Femur (tissue), 1 donor: ENCODE measurements around the gene TMEM63A.
"Not testable (repeated sequence)": the region's sequence is repeated elsewhere in the genome, so short reads cannot be mapped to it uniquely, and the experiment has no call there.

Experiments
- DNase-seq: peaks from one replicate; pipeline ENCODE4 v3.0.0-alpha.2; 2017

The TMEM63A gene

DNA sequence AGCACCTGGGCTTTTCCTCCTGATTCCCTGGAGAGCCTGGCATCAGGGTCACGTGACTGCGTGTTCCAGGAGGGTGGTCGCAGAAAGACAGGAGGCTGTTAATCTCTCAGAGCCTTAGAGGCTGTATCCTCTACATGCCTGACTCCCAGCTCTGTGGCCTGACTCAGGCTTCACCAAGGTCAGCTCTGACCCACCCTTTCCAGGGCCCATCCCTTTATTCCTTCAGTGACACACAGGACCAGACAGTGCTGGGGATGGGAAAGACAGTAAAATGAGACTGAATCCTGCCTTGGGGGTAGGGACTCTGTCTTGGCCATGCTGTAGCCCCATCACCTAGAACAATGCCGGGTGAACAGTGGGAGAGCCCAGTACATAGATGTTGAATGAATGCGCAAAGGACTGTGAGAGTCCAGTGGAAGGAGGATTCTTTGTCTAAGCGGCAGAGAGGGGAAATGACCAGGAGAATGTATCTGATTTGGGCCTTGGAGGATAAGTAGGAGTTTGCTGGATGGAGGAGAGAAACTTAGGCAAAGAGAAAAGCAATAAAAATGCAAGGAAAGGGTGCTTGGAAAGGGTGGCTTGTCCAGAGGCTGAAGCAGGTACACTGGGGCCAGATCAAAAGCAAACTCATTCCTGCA is 39.3 kb downstream of the TMEM63A start:
- no peak for DNase-seq

- DNase-seq = no peak
Measured at GRCh38 chr1:225842074-225842473, 40.1 kb downstream of the TMEM63A start.

DNA sequence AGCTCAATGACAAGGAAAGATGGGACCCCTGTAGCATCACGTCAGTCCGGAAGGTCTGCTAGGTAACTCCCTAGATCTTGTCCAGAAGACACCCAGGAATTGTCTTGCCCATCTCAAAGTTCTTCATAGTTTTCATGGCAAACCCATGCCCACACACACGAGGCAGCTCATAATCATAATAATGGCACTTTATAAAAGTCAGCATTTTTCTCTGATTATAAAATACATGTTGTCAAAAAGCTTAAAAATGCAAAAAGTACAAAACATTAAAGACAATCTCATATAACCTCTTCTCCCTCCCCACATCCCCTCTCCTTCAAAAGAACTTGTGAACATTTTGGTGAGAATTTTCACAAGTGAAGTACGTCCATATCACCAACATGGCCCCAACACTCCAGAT is 41.5 kb downstream of the TMEM63A start:
- DNase-seq = no peak

GRCh38 chr1:225840223-225840610 is 42.0 kb downstream of the TMEM63A start:
- DNase-seq = no peak

GRCh38 chr1:225838793-225839192 is 43.4 kb downstream of the TMEM63A start:
- DNase-seq = no peak

GRCh38 chr1:225836296-225836695 is 45.9 kb downstream of the TMEM63A start:
- not testable (repeated sequence) for DNase-seq

DNA sequence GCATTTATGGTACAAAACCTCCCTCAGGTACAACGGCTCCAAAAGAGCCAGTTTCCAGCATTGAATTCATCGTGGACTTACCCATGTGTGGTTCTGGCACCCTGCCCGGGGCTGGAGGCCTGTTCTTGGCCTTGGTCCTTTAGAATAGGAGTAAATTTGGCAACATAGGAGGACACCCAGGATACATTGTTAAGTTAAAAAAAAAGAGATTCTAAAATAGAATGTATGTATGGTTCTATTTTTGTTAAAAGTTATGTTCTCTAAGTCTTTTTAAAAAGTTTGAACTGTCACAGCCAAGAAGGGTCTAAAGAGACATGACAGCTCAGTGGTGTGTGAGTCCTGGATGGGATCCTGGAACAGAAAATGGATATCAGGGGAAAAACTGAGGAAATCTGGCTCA is 46.3 kb downstream of the TMEM63A start:
- DNase-seq = peak; percentile 69

- peak; percentile 90 for DNase-seq
Measured at GRCh38 chr1:225834417-225835329, 47.5 kb downstream of the TMEM63A start.

GRCh38 chr1:225830841-225831240 is 51.3 kb downstream of the TMEM63A start:
- no peak for DNase-seq

DNA sequence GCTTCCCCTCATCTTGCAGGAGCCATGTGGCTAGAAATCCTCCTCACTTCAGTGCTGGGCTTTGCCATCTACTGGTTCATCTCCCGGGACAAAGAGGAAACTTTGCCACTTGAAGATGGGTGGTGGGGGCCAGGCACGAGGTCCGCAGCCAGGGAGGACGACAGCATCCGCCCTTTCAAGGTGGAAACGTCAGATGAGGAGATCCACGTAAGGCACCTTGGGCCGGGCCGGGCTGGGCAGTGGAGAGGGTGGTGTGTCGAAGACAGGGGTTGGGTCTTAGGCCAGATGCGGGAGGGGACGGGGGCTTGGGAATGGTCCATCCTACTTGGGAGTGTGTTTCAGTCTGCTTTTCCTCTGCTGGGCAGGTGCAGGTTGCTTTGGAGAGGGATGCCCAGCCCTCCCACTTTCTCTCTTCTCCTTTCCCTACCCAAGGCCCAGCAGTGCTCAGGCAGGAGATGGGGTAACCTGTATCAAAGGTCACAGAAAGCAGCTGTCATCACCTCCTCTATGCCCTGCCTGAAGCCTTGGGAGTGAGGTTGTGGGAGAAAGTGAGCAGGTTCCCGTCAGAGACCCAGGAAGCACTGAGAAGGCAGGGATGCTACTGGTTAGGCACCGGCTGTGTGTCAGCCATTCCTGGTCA is 53.4 kb downstream of the TMEM63A start:
- DNase-seq = peak; percentile 13

DNA sequence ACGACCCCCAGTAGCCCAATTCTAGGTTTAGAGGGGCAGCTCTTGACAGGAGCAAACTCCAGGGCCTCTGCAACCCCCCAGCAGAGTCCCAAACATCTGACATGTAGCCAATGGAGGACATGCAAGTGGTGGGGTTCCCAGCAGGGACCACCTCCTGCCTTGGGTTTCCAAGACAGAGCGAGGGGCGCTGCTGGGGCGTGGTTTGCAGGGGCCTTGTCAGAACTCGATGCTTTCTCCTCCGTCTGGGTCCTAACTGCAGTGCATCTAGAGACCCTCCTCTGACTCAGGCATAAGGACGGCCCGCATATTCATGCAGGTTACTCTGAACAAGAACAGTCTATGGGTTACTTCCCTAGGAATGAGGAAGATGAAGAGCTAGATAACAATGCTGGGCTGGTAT is 55.1 kb downstream of the TMEM63A start:
- DNase-seq = no peak

DNA sequence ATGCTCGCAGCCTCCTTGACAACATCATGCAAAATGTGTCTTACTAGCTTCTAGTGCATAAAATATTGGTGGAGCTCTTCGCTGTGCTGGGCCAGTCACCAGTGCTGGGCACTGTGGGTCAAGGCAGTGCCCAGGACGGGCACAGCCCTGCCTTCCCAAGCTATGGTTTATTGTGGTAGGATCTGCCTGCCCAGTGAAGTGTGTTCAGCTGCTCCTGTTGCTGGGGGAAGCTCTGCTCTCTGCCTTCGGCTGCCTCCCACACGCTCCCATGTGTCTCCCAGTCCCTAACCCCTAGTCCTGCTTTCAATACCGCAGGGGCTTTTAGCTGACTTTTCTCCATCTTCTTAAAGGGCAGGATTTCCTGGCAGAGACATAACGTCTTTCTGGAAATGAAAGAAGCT is 56.6 kb downstream of the TMEM63A start:
- no peak for DNase-seq

DNA sequence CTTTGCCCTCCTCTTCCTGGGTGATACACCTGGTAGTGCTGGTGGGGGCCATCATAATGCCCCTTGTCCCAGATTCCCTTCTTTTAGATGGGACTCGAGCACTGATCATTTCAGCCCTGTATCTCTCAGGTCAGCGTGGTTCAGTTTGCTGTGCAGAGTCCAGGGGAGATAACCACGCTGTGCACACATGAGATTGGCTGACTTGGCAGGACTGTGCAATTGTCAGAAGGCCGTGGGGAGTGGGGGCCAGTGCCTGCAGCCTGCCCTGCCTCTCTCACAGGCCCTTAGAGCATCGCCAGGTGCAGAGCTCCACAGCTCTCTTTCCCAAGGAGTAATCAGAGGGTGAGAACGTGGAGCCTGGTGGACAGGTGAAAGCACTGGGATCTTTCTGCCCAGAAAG is 57.1 kb downstream of the TMEM63A start:
- DNase-seq = no peak

DNA sequence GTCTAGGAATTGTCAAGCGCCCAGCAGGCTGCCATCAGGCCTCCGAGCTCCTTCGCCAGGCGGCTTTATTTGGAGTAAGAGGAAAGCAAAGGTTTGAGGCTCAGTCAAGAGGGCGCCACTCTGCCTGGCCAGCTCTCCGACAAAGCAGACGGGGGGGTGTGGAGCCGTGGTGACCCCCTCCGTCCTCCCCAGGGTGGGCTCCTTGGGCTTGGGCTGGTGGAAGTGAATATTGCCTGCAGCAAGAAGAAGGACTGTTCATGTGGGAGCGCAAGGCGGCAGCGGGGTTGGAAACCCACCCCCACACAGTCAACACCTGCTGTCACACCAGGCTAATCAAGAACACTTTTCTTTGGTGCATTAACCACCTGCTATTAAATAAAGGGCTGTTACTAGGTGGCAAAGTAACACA is 57.6 kb downstream of the TMEM63A start:
- DNase-seq = no peak

GRCh38 chr1:225823811-225824261 is 58.3 kb downstream of the TMEM63A start:
- DNase-seq = no peak

DNA sequence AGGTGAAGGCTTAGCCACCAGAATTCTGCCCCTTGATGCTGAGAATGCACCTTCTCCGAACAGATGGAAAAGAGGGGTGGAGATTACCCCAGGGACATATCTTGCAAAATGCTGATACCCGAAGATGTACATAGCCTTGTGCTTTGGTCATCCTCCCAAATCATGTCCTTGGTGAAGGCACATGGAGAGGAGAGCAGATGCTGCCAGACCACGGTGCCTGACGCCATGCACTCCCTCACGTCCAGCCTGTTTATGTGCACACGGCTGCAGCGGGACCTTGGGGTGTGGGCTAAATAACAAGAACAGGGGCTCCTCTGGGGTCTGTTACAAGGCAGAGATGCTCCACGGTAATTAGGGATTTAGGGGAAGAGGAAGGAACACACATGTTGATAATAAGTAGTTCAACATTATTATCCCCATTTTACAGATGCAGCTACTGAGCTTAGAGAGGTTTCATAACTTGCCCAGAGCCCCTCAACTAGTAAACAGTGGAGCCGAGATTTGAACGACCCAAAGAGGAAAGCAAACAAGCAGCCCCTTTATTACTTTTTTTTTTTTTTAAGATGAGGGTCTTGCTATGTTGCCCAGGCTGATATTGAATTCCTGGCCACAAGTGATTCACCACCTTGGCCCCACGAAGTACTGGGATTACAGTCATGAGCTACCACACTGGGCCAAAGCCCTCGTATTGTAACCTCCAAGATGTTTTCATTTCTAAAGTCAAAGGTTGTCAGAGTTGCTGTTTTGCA is 59.4 kb downstream of the TMEM63A start:
- DNase-seq = no peak

DNA sequence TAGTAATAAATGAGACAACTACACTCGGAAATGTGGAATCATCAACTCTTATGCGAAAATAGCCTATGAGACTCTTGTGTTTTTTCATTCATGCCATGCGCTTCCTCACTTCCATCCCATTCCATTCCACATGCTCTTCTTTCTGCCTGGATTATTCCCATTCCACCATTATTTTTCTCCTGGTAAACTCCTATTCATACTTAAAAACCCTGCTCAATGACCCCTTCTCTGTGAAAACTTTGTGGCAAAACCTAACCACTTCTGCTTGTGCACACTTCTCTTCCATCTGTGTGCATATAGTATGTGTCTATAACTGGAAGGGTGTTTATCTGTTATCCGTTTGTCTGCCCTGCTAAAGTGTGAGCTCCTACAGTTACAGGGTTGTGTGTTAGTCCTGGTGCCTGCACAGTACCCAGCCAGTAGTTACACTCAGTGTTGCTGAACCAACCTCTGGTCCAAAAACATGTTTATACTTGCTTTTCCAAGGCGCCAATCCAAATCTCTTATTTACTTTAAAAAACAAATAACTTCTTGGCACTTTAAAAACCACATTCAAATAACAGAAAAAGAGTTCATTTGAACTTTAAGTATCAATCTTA is 61.6 kb downstream of the TMEM63A start:
- no peak for DNase-seq

DNA sequence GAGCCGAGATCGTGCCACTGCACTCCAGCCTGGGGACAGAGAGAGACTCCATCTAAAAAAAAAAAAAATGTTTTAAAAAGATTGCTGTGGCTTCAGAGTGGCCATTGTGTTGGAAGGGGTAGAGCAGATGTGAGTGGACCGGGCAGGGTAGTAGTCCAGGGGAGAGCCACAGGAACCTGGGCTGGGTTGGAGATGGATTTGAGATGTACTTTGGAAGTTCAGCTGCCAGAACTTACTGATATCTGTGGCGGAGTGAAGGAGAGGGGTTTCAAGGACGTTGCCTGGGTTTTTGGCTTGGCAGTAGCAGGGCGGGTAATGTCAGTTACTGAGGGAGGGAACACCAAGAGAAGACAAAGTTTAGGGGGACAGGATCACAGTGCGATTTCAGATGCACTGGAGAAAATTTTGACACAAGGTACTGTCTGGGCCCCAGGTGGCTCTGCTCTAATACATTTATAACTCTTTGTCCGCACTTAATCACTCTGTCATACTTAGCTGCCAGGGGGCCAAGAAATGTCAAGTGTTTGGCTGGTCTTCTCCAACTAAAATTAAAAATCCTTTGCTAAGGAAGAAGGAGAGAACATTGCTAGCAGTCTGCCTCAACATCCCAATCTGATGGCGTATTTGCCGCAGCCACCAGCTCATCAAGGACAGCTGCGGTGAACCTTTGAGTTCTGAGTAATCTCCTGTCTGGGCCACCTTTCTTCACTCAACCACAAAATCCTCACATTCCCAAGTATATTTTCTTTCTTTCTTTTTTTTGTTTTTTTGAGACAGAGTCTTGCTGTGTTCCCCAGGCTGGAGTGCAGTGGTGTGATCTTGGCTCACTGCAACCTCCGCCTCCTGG is 62.6 kb downstream of the TMEM63A start:
- DNase-seq = no peak

GRCh38 chr1:225818229-225818628 is 64.0 kb downstream of the TMEM63A start:
- DNase-seq = no peak

- peak; percentile 62 for DNase-seq
Measured at GRCh38 chr1:225817611-225818061, 64.5 kb downstream of the TMEM63A start.
